Small intestine (tissue), 7 donors: Measurements from ENCODE around the gene FAM98A. TPM values are rescaled to one million over a fixed set of nuclear protein-coding genes. Genes with fewer than 3 reads are reported as not detected.

Experiments used
- DNase-seq, 2 donors: peaks; one replicate each; pipeline versions ENCODE4 v3.0.0 to v3.0.0-alpha.2; 2013
- FAIRE-seq: peaks from 2 replicates; lab custom pipeline; 2012; peaks lifted over from hg19 to GRCh38; lab: Jason Lieb, UNC
- H3K27ac ChIP-seq, 3 donors: one replicate each; pipeline ENCODE4 v1.5.1; 2013; ENCODE audit warnings: low read length in 2 of 3, mild to moderate bottlenecking in 2 of 3, control low read depth in 1 of 3, inconsistent platforms in 1 of 3, low read depth in 1 of 3, moderate library complexity in 1 of 3
- H3K27me3 ChIP-seq, 3 donors: one replicate each; pipeline ENCODE4 v1.6.1; 2013; ENCODE audit warnings: low read length in 3 of 3, inconsistent platforms in 1 of 3; ENCODE audit not compliant: control insufficient read depth in 3 of 3, insufficient read depth in 3 of 3
- H3K36me3 ChIP-seq, 3 donors: one replicate each; pipeline ENCODE4 v1.6.1; 2013; ENCODE audit warnings: low read length in 3 of 3, inconsistent platforms in 1 of 3, low read depth in 1 of 3, mild to moderate bottlenecking in 1 of 3, moderate library complexity in 1 of 3; ENCODE audit not compliant: control insufficient read depth in 3 of 3, insufficient read depth in 2 of 3
- H3K4me1 ChIP-seq, 3 donors: one replicate each; pipeline ENCODE4 v1.6.1; 2013; ENCODE audit warnings: low read length in 2 of 3, inconsistent platforms in 1 of 3, low read depth in 1 of 3, mild to moderate bottlenecking in 1 of 3, moderate library complexity in 1 of 3; ENCODE audit not compliant: control insufficient read depth in 3 of 3, insufficient read depth in 2 of 3
- H3K4me3 ChIP-seq, 3 donors: one replicate each; pipeline ENCODE4 v1.5.1; 2013; ENCODE audit warnings: low read length in 3 of 3, control low read depth in 1 of 3, inconsistent platforms in 1 of 3, low read depth in 1 of 3, mild to moderate bottlenecking in 1 of 3, moderate library complexity in 1 of 3
- H3K9me3 ChIP-seq, 2 donors: one replicate each; pipeline ENCODE4 v1.6.1; 2013; ENCODE audit warnings: low read depth in 1 of 2, low read length in 1 of 2; ENCODE audit not compliant: control insufficient read depth in 2 of 2, insufficient read depth in 1 of 2
- WGBS, 3 donors: extraction: QIAGEN DNeasy Blood & Tissue Kit; methylation state at CpG; one replicate each; pipeline ENCODE4 v1.1.7; 2013; 5-methylcytosine and 5-hydroxymethylcytosine counted together
- polyA plus RNA-seq, 4 donors: library from polyadenylated mRNA; stranded (reverse) in 3 of 4; unstranded in 1 of 4; fragments of 200-250 nt in 3 of 4; fragments of 120-200 nt in 1 of 4; gene quantifications; one replicate each; pipeline versions ENCODE4 v1.2.1 to v1.2.3, GENCODE V29; 2013
- donor health status: healthy with polysubstance abuse.
- donor health status: control.
- donor health status: control.
- donor health status: Bipolar disorder and iron deficiency.
- donor health status: healthy.

Gene FAM98A
- polyA plus RNA-seq, 4 donors = 11.9 to 36.6 (median 20.3) TPM

GRCh38 chr2:33541243-33541642, 57.9 kb downstream of the FAM98A start:
- no peak overlapping the region for H3K27ac ChIP-seq
- DNase-seq = no peak
- no peaks in the 10 kb centered on the region for H3K36me3 ChIP-seq
- FAIRE-seq = no peak
- no peak overlapping the region for H3K4me3 ChIP-seq
- H3K9me3 ChIP-seq = peaks cover 0 to 6% of the 10 kb centered on the region in 2 donors
- WGBS, 3 donors = 85 to 92% (median 87%) methylated on average over 4 of the region's 4 CpGs
- no peaks in the 10 kb centered on the region for H3K4me1 ChIP-seq
- no peaks in the 10 kb centered on the region for H3K27me3 ChIP-seq

- 76 to 87% (median 80%) methylated on average over 3 of the region's 3 CpGs for WGBS, 3 donors
- no peaks in the 10 kb centered on the region for H3K27me3 ChIP-seq
- no peaks in the 10 kb centered on the region for H3K36me3 ChIP-seq
- no peak overlapping the region for H3K4me3 ChIP-seq
- no peak overlapping the region for H3K27ac ChIP-seq
- peaks cover 0 to 7% of the 10 kb centered on the region in 2 donors for H3K9me3 ChIP-seq
- no peak for FAIRE-seq
- no peak for DNase-seq
- no peaks in the 10 kb centered on the region for H3K4me1 ChIP-seq
Measured at GRCh38 chr2:33535421-33535820, 63.7 kb downstream of the FAM98A start.

Other genes with a start within 250 kb of the FAM98A start
- gene RASGRP3, start 122.7 kb downstream of the FAM98A start, polyA plus RNA-seq = 1 to 10 TPM; 1.6 to 7.9 (median 3.9) TPM